ENCODE data around the gene RRBP1.
"Not testable (repeated sequence)": the region's sequence is repeated elsewhere in the genome, so short reads cannot be mapped to it uniquely, and the experiment has no call there.

RRBP1 gene

GRCh38 chr20:17708675-17709360 lies 26.8 kb upstream of the RRBP1 start:
- no peak for DNase-seq (ENCODE audit: low spot score)

- DNase-seq (ENCODE audit: low spot score): not testable (repeated sequence)
Measured at GRCh38 chr20:17707951-17708350, 25.9 kb upstream of the RRBP1 start.

- no peak for DNase-seq (ENCODE audit: low spot score)
Measured at GRCh38 chr20:17706632-17707031, 24.6 kb upstream of the RRBP1 start.

GRCh38 chr20:17705916-17706315 lies 23.9 kb upstream of the RRBP1 start:
- no peak for DNase-seq (ENCODE audit: low spot score)

- DNase-seq (ENCODE audit: low spot score): no peak
Measured at GRCh38 chr20:17704589-17705317, 22.7 kb upstream of the RRBP1 start.

GRCh38 chr20:17701826-17702225 lies 19.8 kb upstream of the RRBP1 start:
- DNase-seq (ENCODE audit: low spot score): no peak

- no peak for DNase-seq (ENCODE audit: low spot score)
Measured at GRCh38 chr20:17700637-17701036, 18.6 kb upstream of the RRBP1 start.

- DNase-seq (ENCODE audit: low spot score): no peak
Measured at GRCh38 chr20:17699931-17700351, 17.9 kb upstream of the RRBP1 start, which contains the start of gene BANF2. TSS of gene BANF2 (plus strand) at chr20:17699966. CDS start at chr20:17725026, 25,060 bp downstream.

- DNase-seq (ENCODE audit: low spot score): no peak
Measured at GRCh38 chr20:17698384-17698783, 16.3 kb upstream of the RRBP1 start.

- no peak for DNase-seq (ENCODE audit: low spot score)
Measured at GRCh38 chr20:17697171-17697570, 15.1 kb upstream of the RRBP1 start.

GRCh38 chr20:17696287-17696686 lies 14.2 kb upstream of the RRBP1 start:
- DNase-seq (ENCODE audit: low spot score): no peak

- no peak for DNase-seq (ENCODE audit: low spot score)
Measured at GRCh38 chr20:17694767-17695166, 12.7 kb upstream of the RRBP1 start.

- DNase-seq (ENCODE audit: low spot score): no peak
Measured at GRCh38 chr20:17693444-17694001, 11.5 kb upstream of the RRBP1 start.

- no peak for DNase-seq (ENCODE audit: low spot score)
Measured at GRCh38 chr20:17691758-17692157, 9.7 kb upstream of the RRBP1 start.

GRCh38 chr20:17690144-17690543 lies 8.1 kb upstream of the RRBP1 start:
- DNase-seq (ENCODE audit: low spot score): no peak

- no peak for DNase-seq (ENCODE audit: low spot score)
Measured at GRCh38 chr20:17688965-17689364, 6.9 kb upstream of the RRBP1 start.

- no peak for DNase-seq (ENCODE audit: low spot score)
Measured at GRCh38 chr20:17687800-17688199, 5.8 kb upstream of the RRBP1 start.

GRCh38 chr20:17685168-17685567 lies 3.1 kb upstream of the RRBP1 start:
- DNase-seq (ENCODE audit: low spot score): no peak

- no peak for DNase-seq (ENCODE audit: low spot score)
Measured at GRCh38 chr20:17684077-17684888, 2.2 kb upstream of the RRBP1 start.

- DNase-seq (ENCODE audit: low spot score): no peak
Measured at GRCh38 chr20:17683218-17684076, 1.4 kb upstream of the RRBP1 start.

- no peak for DNase-seq (ENCODE audit: low spot score)
Measured at GRCh38 chr20:17682889-17683198, 802 bp upstream of the RRBP1 start.

- DNase-seq (ENCODE audit: low spot score): no peak
Measured at GRCh38 chr20:17681726-17682102, 328 bp downstream of the RRBP1 start.
